GM23248 (cell line): ENCODE data around the gene RHOBTB1.

Source experiments
- EZH2 ChIP-seq: fragments of 200-600 bp; sonication (generic); IDR thresholded peaks from 2 replicates; pipeline ENCODE4 v1.6.1; 2018; ENCODE audit warnings: antibody characterized with exemption, mild to moderate bottlenecking; ENCODE audit not compliant: insufficient read depth, poor library complexity, severe bottlenecking
- EZH2phosphoT487 ChIP-seq: fragments of 200-600 bp; sonication (generic); IDR thresholded peaks from 2 replicates; pipeline ENCODE4 v1.6.1; 2018; ENCODE audit warnings: antibody characterized with exemption, moderate library complexity, mild to moderate bottlenecking, low read depth; ENCODE audit not compliant: insufficient read depth

GRCh38 chr10:60919551-60919950, 24.4 kb downstream of the RHOBTB1 start:
- TF ChIP-seq EZH2phosphoT487 = no peak
- TF ChIP-seq EZH2 = no peak
